GM12878 (cell line): Measurements from ENCODE around the gene SCNN1A. TPM values are rescaled to one million over a fixed set of nuclear protein-coding genes. Genes with fewer than 3 reads are reported as not detected.

Source experiments
- ATAC-seq: fragments of 200-7000 bp; cut with Tn5 transposase; 3 replicates; pipeline ENCODE4 v1.9.1; 2020; ENCODE audit warnings: mild to moderate bottlenecking, moderate library complexity
- BruUV-seq: library from RNA; stranded (reverse); fragments of 400-500 nt; replicated peaks from 2 replicates; lab custom pipeline; 2021; lab: Mats Ljungman, UMichigan
- CTCF ChIA-PET: fragments of 300-600 bp; sonication (Branson Sonifier 250); formaldehyde crosslinking; extraction: SDS; loops from one replicate; lab custom pipeline; 2021; ENCODE audit warnings: inconsistent platforms; lab: Yijun Ruan, JAX
- POLR2A ChIA-PET: fragments of 350-600 bp; formaldehyde crosslinking; extraction: SDS; loops from one replicate; lab custom pipeline; 2021; ENCODE audit warnings: inconsistent platforms; lab: Charles Lee
- RAD21 ChIA-PET: fragments of 300-600 bp; sonication (Branson Sonifier 250); formaldehyde crosslinking; loops from one replicate; lab custom pipeline; 2023; ENCODE audit warnings: antibody characterized with exemption; ENCODE audit not compliant: unreplicated experiment; lab: Charles Lee
- SMC1A ChIA-PET: fragments of 300-600 bp; sonication (Branson Sonifier 250); formaldehyde crosslinking; loops from one replicate; lab custom pipeline; 2023; ENCODE audit not compliant: unreplicated experiment, uncharacterized antibody; lab: Charles Lee
- DNase-seq: peaks from one replicate; pipeline ENCODE4 v3.0.0-alpha.2; 2011; ENCODE audit warnings: low read depth, low spot score
- FAIRE-seq: peaks from 3 replicates; lab custom pipeline; 2011; peaks lifted over from hg19 to GRCh38; lab: Jason Lieb, UNC
- H2AFZ ChIP-seq: 2 replicates; pipeline ENCODE4 v1.6.0; 2011; ENCODE audit warnings: low read depth, low read length, control low read depth; ENCODE audit not compliant: control insufficient read depth
- H3K27ac ChIP-seq: 2 replicates; pipeline ENCODE4 v1.5.1; 2011; ENCODE audit warnings: control low read depth; ENCODE audit not compliant: control insufficient read depth, insufficient read depth
- H3K27me3 ChIP-seq, 2 experiments: replicated peaks in 1 of 2; 2 replicates each; pipeline versions ENCODE4 v1.6.0 to v1.6.1; 2011; ENCODE audit warnings: low read length in 1 of 2; ENCODE audit not compliant: control insufficient read depth in 2 of 2, insufficient read depth in 2 of 2
- H3K36me3 ChIP-seq, 2 experiments: 2 replicates each; pipeline ENCODE4 v1.5.1; 2011; ENCODE audit warnings: low read length in 1 of 2; ENCODE audit not compliant: control insufficient read depth in 2 of 2, insufficient read depth in 2 of 2
- H3K4me1 ChIP-seq: 2 replicates; pipeline ENCODE4 v1.6.1; 2011; ENCODE audit warnings: mild to moderate bottlenecking, low read length, moderate library complexity, mixed read lengths; ENCODE audit not compliant: control insufficient read depth, insufficient read depth
- H3K4me2 ChIP-seq: 2 replicates; pipeline ENCODE4 v1.6.0; 2011; ENCODE audit warnings: control low read depth; ENCODE audit not compliant: control insufficient read depth, insufficient read depth
- H3K4me3 ChIP-seq: fragments of 200-600 bp; sonication (generic); 2 replicates; pipeline ENCODE4 v1.5.1; 2016
- H3K79me2 ChIP-seq: 2 replicates; pipeline ENCODE4 v1.6.0; 2011; ENCODE audit warnings: low read length; ENCODE audit not compliant: control insufficient read depth, insufficient read depth
- H3K9ac ChIP-seq: 2 replicates; pipeline ENCODE4 v1.8.0; 2011; ENCODE audit warnings: low read length, control low read depth, mixed read lengths; ENCODE audit not compliant: control insufficient read depth, insufficient read depth
- H3K9me3 ChIP-seq: replicated peaks from 3 replicates; pipeline ENCODE4 v1.5.1; 2011; ENCODE audit warnings: mild to moderate bottlenecking, low read length; ENCODE audit not compliant: control insufficient read depth, insufficient read depth
- H4K20me1 ChIP-seq: 2 replicates; pipeline ENCODE4 v1.6.0; 2011; ENCODE audit not compliant: control insufficient read depth, insufficient read depth
- JUND ChIP-seq: IDR thresholded peaks from 2 replicates; pipeline ENCODE4 v1.6.1; 2012; ENCODE audit warnings: low read depth, mild to moderate bottlenecking, low read length, improper control_type of control experiment, moderate library complexity
- POLR2A ChIP-seq: IDR thresholded peaks from 2 replicates; pipeline ENCODE4 v1.6.1; 2011; ENCODE audit warnings: low read depth, mild to moderate bottlenecking, low read length
- SMAD5 ChIP-seq: IDR thresholded peaks from 2 replicates; pipeline ENCODE4 v1.6.1; 2016; ENCODE audit warnings: antibody characterized with exemption, low read depth
- SUZ12 ChIP-seq: fragments of 200-600 bp; sonication (generic); IDR thresholded peaks from one replicate; pipeline ENCODE4 v1.6.1; 2018; ENCODE audit warnings: antibody characterized with exemption, mild to moderate bottlenecking; ENCODE audit not compliant: unreplicated experiment
- ZZZ3 ChIP-seq: IDR thresholded peaks from 2 replicates; pipeline ENCODE4 v1.6.1; 2011; ENCODE audit warnings: low read depth; ENCODE audit not compliant: control insufficient read depth, insufficient read length
- WGBS: methylation state at CpG from one replicate; pipeline ENCODE4 v1.1.6; 2016; ENCODE audit warnings: low lambda C conversion rate; ENCODE audit not compliant: insufficient replicate concordance, insufficient coverage; ENCODE audit errors: missing lambda C conversion rate; 5-methylcytosine and 5-hydroxymethylcytosine counted together
- in situ Hi-C: fragments of 300-500 bp; cut with MboI; formaldehyde crosslinking; loops from 9 replicates; pipeline ENCODE4 v1.14.3; 2018; ENCODE audit warnings: mixed read lengths
- intact Hi-C: fragments of 100-400 bp; cut with micrococcal nuclease; formaldehyde crosslinking; loops from one replicate; pipeline ENCODE4 v1.14.2; 2022; ENCODE audit not compliant: unreplicated experiment
- polyA plus RNA-seq, 11 experiments: library from polyadenylated mRNA; depleted of rRNA in 4 of 11; unstranded in 6 of 11; stranded (reverse) in 5 of 11; fragments of >200 nt; fragmentation: Nextera tagmentation in 4 of 11; fragmentation: Illumina TruSeq in 1 of 11; extraction: Ambion mirVana in 4 of 11; extraction: Trizol in 1 of 11; gene quantifications; 1 replicate in 1 of 11; 2 replicates in 10 of 11; pipeline versions ENCODE4 v1.2.1 to v1.2.3, GENCODE V29; 2011 to 2016; ENCODE audit warnings: inconsistent platforms in 2 of 11, missing spikeins in 2 of 11, low read depth in 1 of 11
- total RNA-seq, 4 experiments: library from RNA; depleted of rRNA in 3 of 4; stranded (reverse); fragments of >200 nt in 3 of 4; fragmentation: Illumina TruSeq in 1 of 4; extraction: Trizol in 1 of 4; gene quantifications; 2 replicates each; pipeline versions ENCODE4 v1.2.1 to v1.2.3, GENCODE V29; 2013 to 2021
- TF ChIP-seq, protein P1 (sequence below): fragments of 450-650 bp; IDR thresholded peaks from 2 replicates; pipeline ENCODE4 v1.6.1; 2017; ENCODE audit warnings: borderline replicate concordance
- TF ChIP-seq, protein P2 (sequence below): IDR thresholded peaks from 2 replicates; pipeline ENCODE4 v1.6.1; 2012; ENCODE audit warnings: improper control_type of control experiment, low read depth, low read length; ENCODE audit not compliant: insufficient replicate concordance

Gene SCNN1A
- total and polyA plus RNA-seq, 10 of the 15 experiments (the other 5 are each of a cell fraction or from before 2014, with no cell fraction given), result 0.14 to 0.69 TPM; not detected in 8

DNA sequence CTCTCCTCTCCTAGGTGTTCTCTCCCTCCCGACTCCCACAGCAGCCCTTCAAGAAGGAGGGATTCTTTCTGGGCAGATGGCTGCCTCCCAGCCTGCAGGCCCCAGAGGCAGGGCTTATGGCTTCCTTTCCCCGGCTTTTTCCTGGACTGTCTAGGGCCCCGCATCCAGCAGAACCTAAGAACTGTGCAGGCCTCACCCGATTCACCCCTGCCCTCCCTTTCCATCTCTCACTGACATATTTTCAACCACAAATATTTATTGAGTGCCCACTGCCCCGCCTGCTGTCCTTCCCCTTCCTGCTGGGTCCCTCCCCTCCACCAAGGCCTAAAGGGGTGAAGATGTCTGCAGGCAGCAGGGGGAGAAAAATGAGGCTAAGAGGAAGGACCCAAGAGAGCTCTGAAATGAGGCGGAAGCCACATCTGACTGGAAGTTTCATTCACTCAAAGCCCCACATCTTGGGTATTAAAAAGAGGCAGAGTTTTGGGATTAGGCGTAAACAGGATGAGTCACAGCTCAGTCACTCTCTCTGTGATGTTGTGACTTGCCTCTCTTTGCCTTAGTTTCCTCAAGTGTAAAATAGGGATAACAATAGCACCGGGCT is 2.9 kb downstream of the SCNN1A start (continued):
- TF ChIP-seq SMAD5, result no peak

GRCh38 chr12:6370994-6371754 is 4.2 kb downstream of the SCNN1A start:
- DNase-seq, result peak; percentile 34
- Histone ChIP-seq H3K9me3 (no peaks in the 10 kb centered on the region), H3K27ac (no peak overlapping the region), H4K20me1 (no peaks in the 10 kb centered on the region), H3K79me2 (no peaks in the 10 kb centered on the region), H3K4me3 (no peak overlapping the region), H3K9ac (no peak overlapping the region), H3K4me1 (peaks cover 13% of the 10 kb centered on the region; the same call in 1 of the 2 replicates), H3K36me3 (no peaks in the 10 kb centered on the region), H3K27me3 (peaks cover 0 to 2% of the 10 kb centered on the region in 2 experiments; a peak in 2 of 4 replicates), H3K4me2 (no peak overlapping the region), H2AFZ (no peak overlapping the region)
- no peak for ATAC-seq
- WGBS, result 29% methylated on average over 14 of the region's 15 CpGs
- TF ChIP-seq SUZ12, result no peak
- TF ChIP-seq, protein P1, sequence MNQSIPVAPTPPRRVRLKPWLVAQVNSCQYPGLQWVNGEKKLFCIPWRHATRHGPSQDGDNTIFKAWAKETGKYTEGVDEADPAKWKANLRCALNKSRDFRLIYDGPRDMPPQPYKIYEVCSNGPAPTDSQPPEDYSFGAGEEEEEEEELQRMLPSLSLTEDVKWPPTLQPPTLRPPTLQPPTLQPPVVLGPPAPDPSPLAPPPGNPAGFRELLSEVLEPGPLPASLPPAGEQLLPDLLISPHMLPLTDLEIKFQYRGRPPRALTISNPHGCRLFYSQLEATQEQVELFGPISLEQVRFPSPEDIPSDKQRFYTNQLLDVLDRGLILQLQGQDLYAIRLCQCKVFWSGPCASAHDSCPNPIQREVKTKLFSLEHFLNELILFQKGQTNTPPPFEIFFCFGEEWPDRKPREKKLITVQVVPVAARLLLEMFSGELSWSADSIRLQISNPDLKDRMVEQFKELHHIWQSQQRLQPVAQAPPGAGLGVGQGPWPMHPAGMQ, result no peak
- TF ChIP-seq, protein P2, sequence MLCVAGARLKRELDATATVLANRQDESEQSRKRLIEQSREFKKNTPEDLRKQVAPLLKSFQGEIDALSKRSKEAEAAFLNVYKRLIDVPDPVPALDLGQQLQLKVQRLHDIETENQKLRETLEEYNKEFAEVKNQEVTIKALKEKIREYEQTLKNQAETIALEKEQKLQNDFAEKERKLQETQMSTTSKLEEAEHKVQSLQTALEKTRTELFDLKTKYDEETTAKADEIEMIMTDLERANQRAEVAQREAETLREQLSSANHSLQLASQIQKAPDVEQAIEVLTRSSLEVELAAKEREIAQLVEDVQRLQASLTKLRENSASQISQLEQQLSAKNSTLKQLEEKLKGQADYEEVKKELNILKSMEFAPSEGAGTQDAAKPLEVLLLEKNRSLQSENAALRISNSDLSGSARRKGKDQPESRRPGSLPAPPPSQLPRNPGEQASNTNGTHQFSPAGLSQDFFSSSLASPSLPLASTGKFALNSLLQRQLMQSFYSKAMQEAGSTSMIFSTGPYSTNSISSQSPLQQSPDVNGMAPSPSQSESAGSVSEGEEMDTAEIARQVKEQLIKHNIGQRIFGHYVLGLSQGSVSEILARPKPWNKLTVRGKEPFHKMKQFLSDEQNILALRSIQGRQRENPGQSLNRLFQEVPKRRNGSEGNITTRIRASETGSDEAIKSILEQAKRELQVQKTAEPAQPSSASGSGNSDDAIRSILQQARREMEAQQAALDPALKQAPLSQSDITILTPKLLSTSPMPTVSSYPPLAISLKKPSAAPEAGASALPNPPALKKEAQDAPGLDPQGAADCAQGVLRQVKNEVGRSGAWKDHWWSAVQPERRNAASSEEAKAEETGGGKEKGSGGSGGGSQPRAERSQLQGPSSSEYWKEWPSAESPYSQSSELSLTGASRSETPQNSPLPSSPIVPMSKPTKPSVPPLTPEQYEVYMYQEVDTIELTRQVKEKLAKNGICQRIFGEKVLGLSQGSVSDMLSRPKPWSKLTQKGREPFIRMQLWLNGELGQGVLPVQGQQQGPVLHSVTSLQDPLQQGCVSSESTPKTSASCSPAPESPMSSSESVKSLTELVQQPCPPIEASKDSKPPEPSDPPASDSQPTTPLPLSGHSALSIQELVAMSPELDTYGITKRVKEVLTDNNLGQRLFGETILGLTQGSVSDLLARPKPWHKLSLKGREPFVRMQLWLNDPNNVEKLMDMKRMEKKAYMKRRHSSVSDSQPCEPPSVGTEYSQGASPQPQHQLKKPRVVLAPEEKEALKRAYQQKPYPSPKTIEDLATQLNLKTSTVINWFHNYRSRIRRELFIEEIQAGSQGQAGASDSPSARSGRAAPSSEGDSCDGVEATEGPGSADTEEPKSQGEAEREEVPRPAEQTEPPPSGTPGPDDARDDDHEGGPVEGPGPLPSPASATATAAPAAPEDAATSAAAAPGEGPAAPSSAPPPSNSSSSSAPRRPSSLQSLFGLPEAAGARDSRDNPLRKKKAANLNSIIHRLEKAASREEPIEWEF, result no peak
- TF ChIP-seq POLR2A, result no peak
- TF ChIP-seq JUND, result no peak
- TF ChIP-seq ZZZ3, result no peak
- ChIA-PET CTCF (interaction anchor here (1.0 kb wide), 1 partner anchor 52 kb away, joined by 3 read pairs; no protein-coding TSS in a partner anchor), RAD21 (no interaction called here), POLR2A (no interaction called here), SMC1A (no interaction called here)
- FAIRE-seq, result no peak
- in situ Hi-C loops (no loop called here), intact Hi-C loops (no loop called here)
- no TSS peak for BruUV-seq
